ENCODE measurements around the gene FMN2.

FMN2 gene

DNA sequence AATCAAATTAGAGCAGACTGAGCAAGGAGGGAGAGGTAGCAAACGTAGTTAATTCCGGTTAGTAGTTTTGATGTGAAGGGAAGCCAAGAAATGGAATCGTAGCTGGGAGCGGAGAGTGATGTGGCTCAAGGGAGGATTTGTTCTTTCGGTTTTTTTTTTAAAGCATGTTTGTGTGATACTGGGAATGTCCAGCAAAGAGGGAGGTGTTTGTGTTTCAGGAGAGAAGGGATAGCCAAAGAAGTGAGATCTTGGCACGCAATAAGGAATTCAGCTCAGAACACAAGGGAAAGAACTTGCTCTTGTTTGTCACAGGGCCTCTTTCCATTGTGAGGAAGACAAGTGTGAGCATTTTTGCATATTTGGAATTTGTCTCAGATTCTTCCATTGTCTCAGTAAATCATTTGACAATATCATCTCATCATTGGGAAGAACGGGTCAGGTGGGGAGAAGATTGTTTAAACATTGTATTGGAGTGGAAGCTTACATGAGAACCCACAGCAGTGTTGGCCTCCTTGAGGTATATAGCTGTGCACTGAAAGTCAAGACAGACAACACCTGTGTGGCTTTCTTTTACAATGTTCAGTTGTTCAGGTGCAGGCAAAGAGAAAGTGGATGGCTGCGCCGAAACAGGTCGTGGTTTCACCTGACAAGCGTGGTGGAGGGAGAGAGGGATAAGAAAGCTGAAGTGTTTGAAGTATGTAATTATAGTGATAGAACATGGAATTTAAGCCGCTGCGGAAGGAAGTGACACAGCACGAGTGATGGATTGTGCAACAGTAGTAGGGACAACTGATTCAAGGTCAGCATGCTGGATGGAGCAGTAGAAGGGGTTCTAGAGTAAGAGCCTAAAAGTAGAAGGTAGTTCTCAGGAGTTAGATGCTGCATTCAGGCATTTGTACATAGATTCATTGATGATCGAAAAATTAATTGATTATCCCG is 25.4 kb downstream of the FMN2 start:
- Histone ChIP-seq H3K27ac (ENCODE audit: low read depth, low read length) (no peak overlapping the region), H3F3A (ENCODE audit: insufficient read depth) (no peaks in the 10 kb centered on the region), H3K9me2 (replicated peaks; ENCODE audit: insufficient read depth, low read length) (no peaks in the 10 kb centered on the region), H3K4me2 (ENCODE audit: low read depth, low read length, poor library complexity, severe bottlenecking) (no peak overlapping the region), H4K20me1 (ENCODE audit: low read depth, low read length) (no peaks in the 10 kb centered on the region), H3K9me3 (ENCODE audit: insufficient read depth, low read length) (no peaks in the 10 kb centered on the region), H3K36me3 (ENCODE audit: low read length) (no peaks in the 10 kb centered on the region), H3K9ac (ENCODE audit: low read length) (no peak overlapping the region), H3K4me3 (ENCODE audit: insufficient read depth, low read length, poor library complexity, severe bottlenecking) (no peak overlapping the region), H2AFZ (ENCODE audit: low read depth, low read length, severe bottlenecking) (no peak overlapping the region), H3K27me3 (ENCODE audit: low read length) (no peaks in the 10 kb centered on the region), H3K79me2 (ENCODE audit: insufficient read depth, low read length) (no peaks in the 10 kb centered on the region)
- no peak for TF ChIP-seq EZH2phosphoT487 (conservative IDR thresholded peaks at IDR 0.05; ENCODE audit: low read length)
- TF ChIP-seq, protein P1, sequence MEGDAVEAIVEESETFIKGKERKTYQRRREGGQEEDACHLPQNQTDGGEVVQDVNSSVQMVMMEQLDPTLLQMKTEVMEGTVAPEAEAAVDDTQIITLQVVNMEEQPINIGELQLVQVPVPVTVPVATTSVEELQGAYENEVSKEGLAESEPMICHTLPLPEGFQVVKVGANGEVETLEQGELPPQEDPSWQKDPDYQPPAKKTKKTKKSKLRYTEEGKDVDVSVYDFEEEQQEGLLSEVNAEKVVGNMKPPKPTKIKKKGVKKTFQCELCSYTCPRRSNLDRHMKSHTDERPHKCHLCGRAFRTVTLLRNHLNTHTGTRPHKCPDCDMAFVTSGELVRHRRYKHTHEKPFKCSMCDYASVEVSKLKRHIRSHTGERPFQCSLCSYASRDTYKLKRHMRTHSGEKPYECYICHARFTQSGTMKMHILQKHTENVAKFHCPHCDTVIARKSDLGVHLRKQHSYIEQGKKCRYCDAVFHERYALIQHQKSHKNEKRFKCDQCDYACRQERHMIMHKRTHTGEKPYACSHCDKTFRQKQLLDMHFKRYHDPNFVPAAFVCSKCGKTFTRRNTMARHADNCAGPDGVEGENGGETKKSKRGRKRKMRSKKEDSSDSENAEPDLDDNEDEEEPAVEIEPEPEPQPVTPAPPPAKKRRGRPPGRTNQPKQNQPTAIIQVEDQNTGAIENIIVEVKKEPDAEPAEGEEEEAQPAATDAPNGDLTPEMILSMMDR (IDR thresholded peaks at IDR 0.05; ENCODE audit: insufficient read depth, low read length, poor library complexity, severe bottlenecking) = no peak

DNA sequence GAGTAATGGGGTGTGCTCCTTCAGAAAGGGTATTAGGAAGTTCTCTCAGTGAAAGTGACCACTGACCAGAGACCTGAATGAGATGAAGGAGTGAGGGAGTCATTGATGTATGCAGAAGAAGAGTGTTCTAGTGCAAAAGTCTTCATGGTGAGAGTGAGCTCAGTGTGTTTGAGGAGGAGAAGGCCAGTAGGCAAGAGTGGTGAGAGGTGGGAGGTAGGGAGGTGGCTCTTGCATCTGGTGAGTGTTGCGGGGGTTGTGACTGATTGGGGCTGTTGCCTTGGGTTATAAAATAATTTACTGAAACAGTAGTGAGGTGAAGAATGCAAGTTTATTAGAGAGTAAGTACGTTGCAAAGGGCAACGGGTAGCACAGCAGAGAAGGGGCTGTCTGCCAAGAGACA is 26.2 kb downstream of the FMN2 start:
- TF ChIP-seq, protein P1 (IDR thresholded peaks at IDR 0.05; ENCODE audit: insufficient read depth, low read length, poor library complexity, severe bottlenecking) = no peak
- TF ChIP-seq EZH2phosphoT487 (conservative IDR thresholded peaks at IDR 0.05; ENCODE audit: low read length) = no peak
- H4K20me1 ChIP-seq (ENCODE audit: low read depth, low read length) = no peaks in the 10 kb centered on the region
- H3F3A ChIP-seq (ENCODE audit: insufficient read depth) = no peaks in the 10 kb centered on the region
- no peaks in the 10 kb centered on the region for H3K79me2 ChIP-seq (ENCODE audit: insufficient read depth, low read length)
- H3K27me3 ChIP-seq (ENCODE audit: low read length) = no peaks in the 10 kb centered on the region
- H3K27ac ChIP-seq (ENCODE audit: low read depth, low read length) = no peak overlapping the region
- no peaks in the 10 kb centered on the region for H3K9me2 ChIP-seq (replicated peaks; ENCODE audit: insufficient read depth, low read length)
- H3K9ac ChIP-seq (ENCODE audit: low read length) = no peak overlapping the region
- H3K9me3 ChIP-seq (ENCODE audit: insufficient read depth, low read length) = no peaks in the 10 kb centered on the region
- H3K4me2 ChIP-seq (ENCODE audit: low read depth, low read length, poor library complexity, severe bottlenecking) = no peak overlapping the region
- no peaks in the 10 kb centered on the region for H3K36me3 ChIP-seq (ENCODE audit: low read length)
- no peak overlapping the region for H2AFZ ChIP-seq (ENCODE audit: low read depth, low read length, severe bottlenecking)
- no peak overlapping the region for H3K4me3 ChIP-seq (ENCODE audit: insufficient read depth, low read length, poor library complexity, severe bottlenecking)

DNA sequence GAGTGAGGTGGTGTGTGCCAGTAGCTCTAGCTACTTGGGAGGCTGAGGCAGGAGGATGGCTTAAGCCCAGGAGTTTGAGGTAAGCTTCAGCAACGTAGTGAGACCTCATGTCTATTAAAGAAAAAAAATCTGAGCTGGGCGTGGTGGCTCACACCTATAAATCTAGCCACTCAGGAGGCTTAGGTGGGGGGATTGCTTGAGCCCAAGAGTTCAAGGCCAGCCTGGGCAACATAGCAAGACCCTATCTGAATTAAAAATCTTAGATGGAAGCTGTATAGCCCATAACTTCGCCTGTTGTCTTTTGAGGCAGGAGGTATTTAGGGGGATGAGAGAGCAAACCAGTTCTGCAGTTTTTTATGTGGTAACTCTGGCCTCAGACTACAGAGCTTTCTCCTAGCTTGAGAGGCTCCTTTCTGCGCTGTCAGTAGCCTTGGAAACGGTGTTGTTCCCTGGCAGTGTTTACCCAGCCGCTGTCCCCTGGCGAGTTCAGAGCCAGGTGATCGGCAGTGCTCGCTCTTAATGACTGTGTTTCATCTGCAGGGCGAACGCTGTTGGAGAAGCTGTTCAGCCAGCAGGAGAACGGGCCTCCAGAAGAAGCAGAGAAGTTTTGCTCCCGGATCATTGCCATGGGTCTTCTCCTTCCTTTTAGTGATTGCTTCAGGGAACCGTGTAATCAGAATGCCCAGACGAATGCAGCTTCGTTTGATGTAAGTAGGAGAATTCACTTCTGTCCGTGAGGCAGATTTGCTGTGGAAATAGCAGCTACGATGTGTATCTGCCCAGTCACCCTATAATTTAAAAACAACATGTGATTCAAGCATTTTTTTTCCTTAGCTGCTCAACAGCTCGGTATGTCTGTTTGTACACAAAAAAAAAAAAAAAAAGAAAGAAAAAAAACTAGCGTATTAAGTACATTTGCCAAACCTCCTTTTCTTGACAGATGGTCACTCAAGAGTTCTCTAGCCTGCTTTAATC is 31.2 kb downstream of the FMN2 start:
- Histone ChIP-seq H3F3A (ENCODE audit: insufficient read depth) (no peaks in the 10 kb centered on the region), H2AFZ (ENCODE audit: low read depth, low read length, severe bottlenecking) (no peak overlapping the region), H3K27me3 (ENCODE audit: low read length) (no peaks in the 10 kb centered on the region), H4K20me1 (ENCODE audit: low read depth, low read length) (no peaks in the 10 kb centered on the region), H3K79me2 (ENCODE audit: insufficient read depth, low read length) (no peaks in the 10 kb centered on the region), H3K36me3 (ENCODE audit: low read length) (no peaks in the 10 kb centered on the region), H3K9me3 (ENCODE audit: insufficient read depth, low read length) (no peaks in the 10 kb centered on the region), H3K4me2 (ENCODE audit: low read depth, low read length, poor library complexity, severe bottlenecking) (no peak overlapping the region), H3K4me3 (ENCODE audit: insufficient read depth, low read length, poor library complexity, severe bottlenecking) (no peak overlapping the region), H3K9ac (ENCODE audit: low read length) (no peak overlapping the region), H3K9me2 (replicated peaks; ENCODE audit: insufficient read depth, low read length) (no peaks in the 10 kb centered on the region), H3K27ac (ENCODE audit: low read depth, low read length) (no peak overlapping the region)
- no peak for TF ChIP-seq EZH2phosphoT487 (conservative IDR thresholded peaks at IDR 0.05; ENCODE audit: low read length)
- TF ChIP-seq, protein P1 (IDR thresholded peaks at IDR 0.05; ENCODE audit: insufficient read depth, low read length, poor library complexity, severe bottlenecking) = no peak

Measured in SU-DHL-6 (cell line).